PC-3 (cell line): ENCODE data around the gene CNPY1. TPM values are rescaled to one million over a fixed set of nuclear protein-coding genes. Genes with fewer than 3 reads are reported as not detected.

Source experiments
- ATAC-seq: fragments of 200-7000 bp; cut with Tn5 transposase; 2 replicates; pipeline ENCODE4 v1.9.1; 2020; ENCODE audit warnings: mild to moderate bottlenecking, moderate library complexity
- BruUV-seq: library from RNA; stranded (reverse); fragments of 400-500 nt; replicated peaks from 2 replicates; lab custom pipeline; 2021; lab: Mats Ljungman, UMichigan
- CTCF ChIA-PET: fragments of 300-600 bp; sonication (Branson Sonifier 250); formaldehyde crosslinking; loops from one replicate; lab custom pipeline; 2022; ENCODE audit warnings: antibody characterized with exemption; lab: Charles Lee
- POLR2A ChIA-PET: fragments of 300-600 bp; sonication (Branson Sonifier 250); formaldehyde crosslinking; loops from one replicate; lab custom pipeline; 2022; ENCODE audit warnings: antibody characterized with exemption; ENCODE audit not compliant: unreplicated experiment; lab: Charles Lee
- DNase-seq: peaks from one replicate; pipeline ENCODE4 v3.0.0-alpha.2; 2015
- H2AFZ ChIP-seq: fragments of 300-600 bp; sonication (generic); 2 replicates; pipeline ENCODE4 v1.6.0; 2016; ENCODE audit warnings: antibody characterized with exemption, low read length
- H3F3A ChIP-seq: fragments of 300-600 bp; sonication (generic); one replicate; pipeline ENCODE4 v1.6.0; 2017; ENCODE audit warnings: antibody characterized with exemption, low read length, control low read depth, mild to moderate bottlenecking; ENCODE audit not compliant: unreplicated experiment
- H3K27ac ChIP-seq: fragments of 300-600 bp; sonication (generic); 2 replicates; pipeline ENCODE4 v1.5.1; 2016; ENCODE audit warnings: mild to moderate bottlenecking, low read length
- H3K27me3 ChIP-seq: fragments of 300-600 bp; sonication (generic); 2 replicates; pipeline ENCODE4 v1.6.1; 2016; ENCODE audit warnings: low read length, mixed read lengths
- H3K36me3 ChIP-seq: fragments of 300-600 bp; sonication (generic); 2 replicates; pipeline ENCODE4 v1.6.1; 2016; ENCODE audit warnings: low read depth, mixed run types, low read length, mixed read lengths
- H3K4me1 ChIP-seq: fragments of 300-600 bp; sonication (generic); 2 replicates; pipeline ENCODE4 v1.5.1; 2016; ENCODE audit warnings: low read length; ENCODE audit not compliant: insufficient read depth
- H3K4me2 ChIP-seq: fragments of 300-600 bp; sonication (generic); 2 replicates; pipeline ENCODE4 v1.6.0; 2016; ENCODE audit warnings: low read length
- H3K4me3 ChIP-seq: fragments of 300-600 bp; sonication (generic); 2 replicates; pipeline ENCODE4 v1.5.1; 2016; ENCODE audit warnings: mild to moderate bottlenecking, low read length, mixed read lengths
- H3K79me2 ChIP-seq: fragments of 300-600 bp; sonication (generic); 2 replicates; pipeline ENCODE4 v1.6.1; 2017; ENCODE audit warnings: low read length, mixed read lengths
- H3K9ac ChIP-seq: fragments of 300-600 bp; sonication (generic); 2 replicates; pipeline ENCODE4 v1.6.0; 2016; ENCODE audit warnings: mild to moderate bottlenecking, low read length
- H3K9me2 ChIP-seq: fragments of 300-600 bp; sonication (generic); replicated peaks from 2 replicates; pipeline ENCODE4 v1.6.1; 2016; ENCODE audit warnings: mixed run types, low read length, mixed read lengths
- H3K9me3 ChIP-seq: fragments of 300-600 bp; sonication (generic); 2 replicates; pipeline ENCODE4 v1.6.1; 2016; ENCODE audit warnings: low read length, mixed read lengths
- H4K20me1 ChIP-seq: fragments of 300-600 bp; sonication (generic); 2 replicates; pipeline ENCODE4 v1.6.1; 2016; ENCODE audit warnings: low read length, mixed read lengths
- EZH2 ChIP-seq: fragments of 300-600 bp; sonication (generic); IDR thresholded peaks from one replicate; pipeline ENCODE4 v1.6.1; 2017; ENCODE audit warnings: antibody characterized with exemption, mild to moderate bottlenecking, low read length; ENCODE audit not compliant: unreplicated experiment
- EZH2phosphoT487 ChIP-seq: fragments of 300-600 bp; sonication (generic); IDR thresholded peaks from 2 replicates; pipeline ENCODE4 v1.6.1; 2018; ENCODE audit warnings: mild to moderate bottlenecking, antibody characterized with exemption, low read length, borderline replicate concordance
- intact Hi-C: fragments of 100-400 bp; cut with micrococcal nuclease; formaldehyde crosslinking; loops from 2 replicates; pipeline ENCODE4 v1.9.0; 2023
- total RNA-seq: library from RNA; depleted of rRNA; stranded (reverse); fragments of >200 nt; gene quantifications from 2 replicates; pipeline ENCODE4 v1.2.3, GENCODE V29; 2014
- TF ChIP-seq, protein P1 (sequence below): fragments of 300-600 bp; sonication (generic); conservative IDR thresholded peaks from 2 replicates; pipeline ENCODE4 v1.5.1; 2017; ENCODE audit warnings: antibody characterized with exemption, low read depth, mild to moderate bottlenecking, low read length

Gene CNPY1
- total RNA-seq, 1 experiment from 2014 or later: not detected

DNA sequence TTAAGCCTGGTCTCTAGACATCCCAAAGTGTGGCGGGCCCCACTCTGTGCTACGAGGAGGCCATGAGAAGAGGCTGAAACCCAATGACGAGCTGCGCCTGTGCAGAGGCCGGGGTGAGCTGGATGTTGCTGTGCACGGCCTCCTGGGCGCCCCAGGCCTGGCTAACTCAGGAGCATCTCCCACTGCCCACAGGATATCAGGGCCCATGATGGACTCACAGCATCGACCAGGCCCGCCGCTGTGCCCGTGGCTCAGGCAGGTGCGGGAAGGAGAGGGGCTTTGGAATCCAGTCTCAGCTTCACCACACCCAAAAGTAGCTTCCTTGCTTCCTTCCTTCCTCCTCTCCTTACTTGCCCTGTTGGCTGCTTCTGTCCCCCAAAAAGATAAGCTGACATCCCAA, 4.6 kb upstream of the CNPY1 start:
- Histone ChIP-seq H3K27ac (no peak overlapping the region), H3K4me1 (no peaks in the 10 kb centered on the region), H3K4me2 (no peak overlapping the region), H3K9ac (no peak overlapping the region), H2AFZ (no peak overlapping the region), H3F3A (no peaks in the 10 kb centered on the region), H3K9me2 (no peaks in the 10 kb centered on the region), H3K9me3 (no peaks in the 10 kb centered on the region), H4K20me1 (no peaks in the 10 kb centered on the region), H3K79me2 (no peaks in the 10 kb centered on the region), H3K4me3 (no peak overlapping the region), H3K27me3 (peaks cover 66% of the 10 kb centered on the region), H3K36me3 (no peaks in the 10 kb centered on the region)
- BruUV-seq: no TSS peak
- ATAC-seq: no peak
- ChIA-PET CTCF (no interaction called here), POLR2A (no interaction called here)
- intact Hi-C loops: no loop called here
- no peak for TF ChIP-seq EZH2
- no peak for TF ChIP-seq EZH2phosphoT487
- TF ChIP-seq, protein P1, sequence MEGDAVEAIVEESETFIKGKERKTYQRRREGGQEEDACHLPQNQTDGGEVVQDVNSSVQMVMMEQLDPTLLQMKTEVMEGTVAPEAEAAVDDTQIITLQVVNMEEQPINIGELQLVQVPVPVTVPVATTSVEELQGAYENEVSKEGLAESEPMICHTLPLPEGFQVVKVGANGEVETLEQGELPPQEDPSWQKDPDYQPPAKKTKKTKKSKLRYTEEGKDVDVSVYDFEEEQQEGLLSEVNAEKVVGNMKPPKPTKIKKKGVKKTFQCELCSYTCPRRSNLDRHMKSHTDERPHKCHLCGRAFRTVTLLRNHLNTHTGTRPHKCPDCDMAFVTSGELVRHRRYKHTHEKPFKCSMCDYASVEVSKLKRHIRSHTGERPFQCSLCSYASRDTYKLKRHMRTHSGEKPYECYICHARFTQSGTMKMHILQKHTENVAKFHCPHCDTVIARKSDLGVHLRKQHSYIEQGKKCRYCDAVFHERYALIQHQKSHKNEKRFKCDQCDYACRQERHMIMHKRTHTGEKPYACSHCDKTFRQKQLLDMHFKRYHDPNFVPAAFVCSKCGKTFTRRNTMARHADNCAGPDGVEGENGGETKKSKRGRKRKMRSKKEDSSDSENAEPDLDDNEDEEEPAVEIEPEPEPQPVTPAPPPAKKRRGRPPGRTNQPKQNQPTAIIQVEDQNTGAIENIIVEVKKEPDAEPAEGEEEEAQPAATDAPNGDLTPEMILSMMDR: no peak
- DNase-seq: no peak

DNA sequence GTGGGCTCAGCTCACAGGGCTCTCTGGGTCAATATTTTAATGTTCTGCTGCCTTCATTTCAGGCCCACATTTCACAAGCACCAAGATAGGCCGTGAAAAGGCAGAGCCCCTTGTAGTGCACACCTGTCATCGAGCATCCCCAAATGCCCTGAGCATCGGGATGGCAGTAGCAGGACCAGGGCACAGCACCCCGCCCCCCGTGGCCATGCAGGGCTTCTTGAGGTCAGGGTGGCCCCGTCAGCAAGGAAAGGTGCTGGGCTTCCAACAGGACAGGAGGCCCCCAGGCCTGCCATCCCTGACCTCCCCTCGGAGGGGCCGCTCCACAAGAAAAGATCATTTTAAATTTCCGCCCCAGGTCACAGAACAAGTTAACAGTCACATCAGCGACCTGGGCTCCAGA, 2.9 kb upstream of the CNPY1 start:
- Histone ChIP-seq H3K9me3 (no peaks in the 10 kb centered on the region), H2AFZ (no peak overlapping the region), H3K36me3 (no peaks in the 10 kb centered on the region), H3K4me1 (no peaks in the 10 kb centered on the region), H3K27ac (no peak overlapping the region), H4K20me1 (no peaks in the 10 kb centered on the region), H3K4me3 (no peak overlapping the region), H3K9me2 (no peaks in the 10 kb centered on the region), H3K9ac (no peak overlapping the region), H3K79me2 (no peaks in the 10 kb centered on the region), H3K27me3 (peaks cover 74% of the 10 kb centered on the region), H3K4me2 (no peak overlapping the region), H3F3A (no peaks in the 10 kb centered on the region)
- ChIA-PET POLR2A (no interaction called here), CTCF (no interaction called here)
- ATAC-seq (no peak), DNase-seq (no peak)
- no TSS peak for BruUV-seq
- no peak for TF ChIP-seq EZH2
- no peak for TF ChIP-seq EZH2phosphoT487
- TF ChIP-seq, protein P1: no peak
- intact Hi-C loops: no loop called here

DNA sequence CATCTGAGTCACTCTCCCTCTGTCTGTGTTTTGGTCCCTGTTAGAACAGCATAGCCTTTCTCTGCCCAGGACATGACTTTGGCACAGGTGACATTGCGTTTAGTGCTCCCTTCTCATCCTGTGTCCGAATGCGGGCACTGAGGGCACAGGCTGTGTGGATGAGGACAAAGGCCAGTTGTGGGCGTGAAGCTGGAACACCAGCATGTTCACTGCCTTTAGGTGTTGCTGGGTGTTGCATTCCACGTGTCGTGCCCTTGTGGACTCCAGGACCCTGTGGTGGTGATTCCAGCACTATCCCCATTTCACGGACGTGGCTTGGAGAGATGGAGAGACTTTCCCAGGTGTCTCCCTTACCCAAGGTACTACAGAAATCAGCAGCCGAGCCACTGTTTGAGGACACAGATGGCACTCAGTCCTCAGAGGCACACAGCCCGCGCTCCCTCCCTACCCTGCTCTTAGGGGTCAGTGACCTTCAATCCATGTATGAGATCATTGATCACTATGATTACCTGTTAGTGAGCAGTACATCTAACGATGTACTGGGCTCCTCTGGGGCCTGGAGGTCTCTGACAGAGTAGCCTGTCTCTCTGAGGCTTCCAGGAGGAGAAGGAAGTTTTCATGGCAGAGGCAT, 917 bp upstream of the CNPY1 start:
- no peak for DNase-seq
- H3K36me3 ChIP-seq: no peaks in the 10 kb centered on the region
- no peaks in the 10 kb centered on the region for H3K9me3 ChIP-seq
- H3K4me3 ChIP-seq: no peak overlapping the region
- no peak overlapping the region for H2AFZ ChIP-seq
- H3K4me2 ChIP-seq: no peak overlapping the region
- no peak for TF ChIP-seq EZH2
- no peak for TF ChIP-seq EZH2phosphoT487
- TF ChIP-seq, protein P1: no peak
- no peak overlapping the region for H3K27ac ChIP-seq
- no peaks in the 10 kb centered on the region for H3K79me2 ChIP-seq
- intact Hi-C loops: no loop called here
- H3K9ac ChIP-seq: no peak overlapping the region
- H4K20me1 ChIP-seq: no peaks in the 10 kb centered on the region
- ATAC-seq: no peak
- no peaks in the 10 kb centered on the region for H3K9me2 ChIP-seq
- no TSS peak for BruUV-seq
- POLR2A ChIA-PET: no interaction called here
- H3K4me1 ChIP-seq: no peaks in the 10 kb centered on the region
- no peaks in the 10 kb centered on the region for H3F3A ChIP-seq
- H3K27me3 ChIP-seq: peaks cover 82% of the 10 kb centered on the region
- CTCF ChIA-PET: no interaction called here
